Measurements from ENCODE around the gene HSPB8. TPM values are rescaled to one million over a fixed set of nuclear protein-coding genes. Genes with fewer than 3 reads are reported as not detected.

Gene HSPB8
- total and polyA plus RNA-seq, 2 of the 8 experiments (the other 6 are each of a cell fraction or from before 2014, with no cell fraction given): 11.7 to 28.2 TPM

DNA sequence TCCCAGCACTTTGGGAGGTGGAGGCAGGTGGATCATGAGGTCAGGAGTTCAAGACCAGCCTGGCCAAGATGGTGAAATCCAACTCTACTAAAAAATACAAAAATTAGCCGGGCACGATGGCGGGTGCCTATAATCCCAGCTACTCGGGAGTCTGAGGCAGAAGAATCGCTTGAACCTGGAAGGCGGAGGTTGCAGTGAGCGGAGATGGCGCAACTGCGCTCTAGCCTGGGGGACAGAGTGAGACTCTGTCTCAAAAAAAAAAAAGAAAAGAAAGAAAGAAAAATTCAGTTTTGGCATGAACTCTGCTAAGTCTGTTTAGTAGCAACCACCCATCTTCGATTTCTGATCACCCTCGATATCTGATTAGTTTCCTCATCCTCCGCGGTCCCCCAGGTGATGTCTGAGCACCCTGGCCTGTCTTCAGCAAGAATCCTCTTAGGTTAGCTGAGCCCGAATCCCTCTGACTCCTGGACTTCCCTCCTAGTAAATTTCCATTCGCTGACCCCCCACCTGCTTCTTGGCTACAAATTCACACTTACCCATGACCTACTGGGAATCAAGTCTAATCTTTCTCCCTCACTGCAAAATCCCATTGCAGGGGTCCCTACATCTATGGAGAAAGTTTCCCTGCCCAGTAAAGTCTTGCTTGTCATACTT lies 879 bp upstream of the HSPB8 start:
- Histone ChIP-seq H3K4me3 (ENCODE audit: extremely low read depth in 1 of 4, insufficient read depth in 2 of 4, low read depth in 3 of 4, low read length in 4 of 4) (peak overlapping the region in 1 of 4 experiments; percentile 56; a peak in 2 of 8 replicates), H3K9ac (replicated peaks in 1 of 4; ENCODE audit: extremely low read depth in 1 of 4, low read depth in 3 of 4, low read length in 3 of 4) (no peak overlapping the region), H3K79me2 (ENCODE audit: control insufficient read depth in 1 of 2, insufficient read depth in 2 of 2, low read length in 2 of 2) (peaks cover 0 to 9% of the 10 kb centered on the region in 2 experiments; a peak in 1 of 4 replicates), H2AK5ac (ENCODE audit: low read depth, low read length) (no peak overlapping the region), H3K18ac (ENCODE audit: extremely low read depth, low read length) (no peak overlapping the region), H2BK120ac (replicated peaks; ENCODE audit: low read depth, low read length) (no peak overlapping the region), H3K36me3 (ENCODE audit: control insufficient read depth in 2 of 4, insufficient read depth in 4 of 4, low read length in 3 of 4) (no peaks in the 10 kb centered on the region), H4K5ac (ENCODE audit: insufficient read length, low read depth, low read length) (no peak overlapping the region), H3K14ac (ENCODE audit: insufficient read length) (no peak overlapping the region), H3K23me2 (ENCODE audit: low read depth, low read length) (no peaks in the 10 kb centered on the region; the same call in 1 of the 2 replicates), H3K27ac (ENCODE audit: low read depth, low read length) (no peak overlapping the region), H3K27me3 (replicated peaks in 1 of 4; ENCODE audit: control insufficient read depth in 3 of 4, extremely low read depth in 1 of 4, insufficient read depth in 3 of 4, low read length in 3 of 4) (no peaks in the 10 kb centered on the region; a peak in 1 of 7 replicates), H3K9me3 (ENCODE audit: insufficient read depth in 2 of 2, low read depth in 1 of 2, low read length in 1 of 2) (no peaks in the 10 kb centered on the region), H4K91ac (replicated peaks; ENCODE audit: insufficient read length, low read length) (no peak overlapping the region), H3K4me1 (replicated peaks in 1 of 4; ENCODE audit: control insufficient read depth in 3 of 4, insufficient read depth in 4 of 4, low read length in 3 of 4) (peaks cover 15 to 34% (median 21%) of the 10 kb centered on the region in 4 experiments), H3K79me1 (ENCODE audit: low read depth, low read length) (no peaks in the 10 kb centered on the region), H4K20me1 (replicated peaks in 1 of 2; ENCODE audit: control insufficient read depth in 1 of 2, insufficient read depth in 2 of 2, low read length in 2 of 2) (no peaks in the 10 kb centered on the region), H3K4ac (replicated peaks; ENCODE audit: insufficient read length, low read depth, low read length) (no peak overlapping the region), H2BK5ac (ENCODE audit: low read depth, low read length) (no peak overlapping the region), H3K56ac (replicated peaks; ENCODE audit: insufficient read length, low read depth, low read length) (no peak overlapping the region), H2BK20ac (ENCODE audit: low read length) (no peak overlapping the region), H4K8ac (ENCODE audit: extremely low read depth, insufficient read depth, low read length) (no peak overlapping the region), H3K23ac (ENCODE audit: insufficient read length) (no peak overlapping the region), H2BK15ac (ENCODE audit: low read length) (no peak overlapping the region), H3K4me2 (ENCODE audit: insufficient read depth in 1 of 2, low read depth in 2 of 2, low read length in 2 of 2) (peak overlapping the region; percentile 62 to 65; a peak in 2 of 4 replicates), H2AFZ (ENCODE audit: low read length) (no peak overlapping the region), H2BK12ac (ENCODE audit: low read depth, low read length) (no peak overlapping the region)
- FAIRE-seq (no peak), DNase-seq (ENCODE audit: low read depth in 1 of 2, low spot score in 2 of 2) (no peak)
- TF ChIP-seq SP1 (IDR thresholded peaks at IDR 0.05; ENCODE audit: low read depth, low read length) (0 out of 2 replicates have a peak, but pooled peaks have one; percentile 25), JUND (IDR thresholded peaks at IDR 0.05; ENCODE audit: low read length) (no peak)
- WGBS, 2 experiments (ENCODE audit: extremely low coverage in 1 of 2, insufficient coverage in 1 of 2, insufficient read length in 1 of 2, insufficient replicate concordance in 2 of 2, low coverage in 1 of 2, low lambda C conversion rate in 2 of 2, missing lambda C conversion rate in 1 of 2): 89% methylated on average over 12 of the region's 15 CpGs; no CpG with 5 or more reads in 1 of the 2 experiments
- CTCF ChIA-PET (ENCODE audit: partially characterized antibody): interaction anchor here (0.6 to 1.9 kb wide), 9 partner anchors 15 to 1050 kb away, joined by 3 to 7 read pairs (median 3); no protein-coding TSS in a partner anchor
- POLR2A ChIA-PET (ENCODE audit: partially characterized antibody): interaction anchor here (1.2 to 4.9 kb wide), 4 partner anchors 20 to 139 kb away, joined by 3 to 24 read pairs (median 3); no protein-coding TSS in a partner anchor

All from H1 (cell line).